GM18870 (cell line): ENCODE data around the gene C1QTNF5.

Source experiments
- ATAC-seq: cut with Tn5 transposase; IDR thresholded peaks from one replicate; pipeline ENCODE4 v1.9.1; 2021; ENCODE audit warnings: moderate library complexity; ENCODE audit not compliant: unreplicated experiment

The C1QTNF5 gene

GRCh38 chr11:119318240-119319135 lies 22.2 kb downstream of the C1QTNF5 start:
- no peak for ATAC-seq

DNA sequence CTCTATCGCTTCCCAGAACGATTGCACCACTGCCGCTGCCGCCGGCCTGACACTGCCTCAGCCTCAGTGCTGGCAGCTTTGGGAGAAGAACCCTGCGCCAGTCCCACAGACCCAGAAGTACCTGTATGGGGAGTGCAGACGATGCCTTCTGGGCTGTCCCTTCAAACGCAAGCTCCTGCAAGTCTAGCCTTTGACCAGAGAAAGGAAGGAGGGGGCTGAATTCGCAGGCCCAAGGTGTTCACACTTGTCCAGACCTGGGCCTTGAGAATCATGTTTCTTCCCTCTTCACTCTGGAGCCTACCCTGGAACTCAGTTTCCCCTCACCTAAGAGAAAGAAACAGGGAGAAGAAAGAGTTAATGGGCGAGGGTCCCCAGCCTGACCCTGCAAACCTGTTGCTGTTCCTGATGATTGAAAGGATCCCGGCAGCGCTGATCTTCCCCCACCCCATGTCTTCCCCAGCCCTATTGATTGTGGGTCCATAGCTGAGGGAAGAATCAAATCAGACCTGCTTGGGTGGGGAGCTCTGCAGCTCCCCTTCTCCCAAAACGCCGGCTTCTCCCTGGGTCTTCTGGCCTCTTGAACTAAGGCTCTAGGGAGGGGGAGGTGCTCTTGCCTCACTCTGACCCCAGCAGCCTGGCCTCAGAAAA lies 23.0 kb downstream of the C1QTNF5 start:
- no peak for ATAC-seq

GRCh38 chr11:119316729-119317591 lies 23.7 kb downstream of the C1QTNF5 start, which contains the start of gene MCAM:
Gene MCAM, minus strand, starts transcription at chr11:119317130. Its CDS starts 29 bp downstream, at chr11:119317101.
- no peak for ATAC-seq

- no peak for ATAC-seq
Measured at GRCh38 chr11:119316016-119316728, 24.5 kb downstream of the C1QTNF5 start.

GRCh38 chr11:119315131-119316015 lies 25.3 kb downstream of the C1QTNF5 start:
- no peak for ATAC-seq

DNA sequence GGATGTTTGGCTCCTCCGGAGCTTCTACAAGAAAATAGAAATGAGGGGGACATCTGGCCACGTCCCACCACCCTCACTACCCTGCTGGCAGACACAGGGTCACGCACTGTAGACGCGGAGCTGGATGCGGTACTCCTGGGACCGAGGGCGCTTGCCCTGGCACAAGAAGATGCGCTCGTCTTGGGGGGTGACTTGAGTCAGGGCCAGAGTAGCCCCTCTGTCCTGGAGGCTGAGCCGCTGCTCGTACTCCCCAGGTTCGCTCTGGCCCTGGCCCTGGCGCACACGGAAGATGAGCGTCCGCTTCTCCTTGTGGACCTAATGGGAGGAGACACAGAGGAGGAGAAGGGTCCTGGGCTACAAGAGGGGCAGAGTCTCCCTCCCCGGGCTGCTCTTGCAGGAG lies 26.0 kb downstream of the C1QTNF5 start:
- ATAC-seq: no peak

DNA sequence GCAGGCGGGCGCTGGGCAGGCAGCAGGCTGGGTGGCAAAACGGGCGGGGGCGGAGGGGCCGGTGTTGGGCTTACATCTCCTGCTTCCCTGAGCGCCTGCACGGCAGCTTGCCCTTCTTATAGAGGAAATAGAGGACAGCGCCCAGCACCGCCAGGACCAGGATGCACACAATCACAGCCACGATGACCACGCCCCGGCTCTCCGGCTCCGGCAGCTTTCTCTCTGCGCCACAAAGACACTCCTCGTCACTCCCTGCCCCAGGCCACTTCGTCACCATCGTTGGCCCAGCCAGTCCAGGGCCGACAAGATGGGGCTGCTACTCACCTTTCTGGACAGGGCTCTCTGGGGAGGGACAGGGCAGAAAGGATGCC lies 30.0 kb downstream of the C1QTNF5 start:
- no peak for ATAC-seq

DNA sequence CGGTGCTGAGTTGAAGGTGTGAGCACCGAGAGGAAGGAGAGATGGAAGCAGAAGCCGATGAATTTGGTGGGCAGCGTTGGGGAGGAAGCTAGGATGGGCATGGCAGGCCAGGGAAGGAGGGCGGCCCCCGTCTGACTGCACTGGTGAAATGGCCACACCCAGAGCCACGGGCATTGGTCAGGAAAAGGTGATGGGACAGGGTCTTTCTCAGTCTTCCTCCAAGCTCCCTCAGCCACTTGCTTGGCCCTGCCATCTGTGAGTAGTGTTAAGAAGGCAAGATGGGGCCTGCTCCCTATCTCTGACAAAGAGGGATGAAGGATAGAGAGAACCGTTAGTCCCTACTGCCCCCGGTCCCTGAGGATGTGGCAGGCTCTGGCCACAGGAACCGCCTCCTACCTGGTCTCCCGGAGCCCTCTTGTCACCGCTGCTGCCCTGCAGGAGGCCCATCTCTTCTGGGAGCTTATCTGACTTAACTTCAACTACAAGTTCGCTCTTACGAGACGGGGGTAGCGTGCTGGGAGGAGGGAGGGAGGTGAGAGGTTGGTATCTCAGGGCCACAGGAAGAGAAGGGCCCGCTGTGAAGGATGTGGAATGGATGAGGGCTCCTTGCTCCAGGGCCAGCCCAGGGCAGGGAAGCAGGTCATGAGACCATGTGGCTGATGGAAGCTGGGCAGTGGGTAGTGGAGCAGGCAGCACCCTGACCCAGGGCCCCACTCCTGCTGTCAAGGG lies 30.6 kb downstream of the C1QTNF5 start:
- no peak for ATAC-seq

DNA sequence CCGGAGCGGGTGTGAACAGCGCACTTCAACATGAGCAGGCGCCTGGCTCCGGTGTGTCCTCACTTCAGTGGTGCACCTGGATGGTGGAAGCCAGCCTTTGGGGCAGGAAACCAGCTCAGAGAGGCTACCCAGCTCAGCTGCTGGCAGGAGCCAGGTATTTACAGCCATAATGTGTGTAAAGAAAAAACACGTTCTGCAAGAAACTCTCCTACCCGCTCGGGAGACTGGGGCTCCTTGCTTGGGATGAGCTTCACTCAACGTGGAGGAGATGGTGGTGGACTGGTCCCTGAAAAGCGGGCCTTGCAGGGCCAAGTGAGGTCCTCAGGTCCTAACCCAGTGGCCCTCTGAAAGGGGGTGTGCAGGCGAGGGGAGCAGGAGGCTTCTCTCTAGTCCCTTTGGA lies 31.3 kb downstream of the C1QTNF5 start:
- no peak for ATAC-seq

DNA sequence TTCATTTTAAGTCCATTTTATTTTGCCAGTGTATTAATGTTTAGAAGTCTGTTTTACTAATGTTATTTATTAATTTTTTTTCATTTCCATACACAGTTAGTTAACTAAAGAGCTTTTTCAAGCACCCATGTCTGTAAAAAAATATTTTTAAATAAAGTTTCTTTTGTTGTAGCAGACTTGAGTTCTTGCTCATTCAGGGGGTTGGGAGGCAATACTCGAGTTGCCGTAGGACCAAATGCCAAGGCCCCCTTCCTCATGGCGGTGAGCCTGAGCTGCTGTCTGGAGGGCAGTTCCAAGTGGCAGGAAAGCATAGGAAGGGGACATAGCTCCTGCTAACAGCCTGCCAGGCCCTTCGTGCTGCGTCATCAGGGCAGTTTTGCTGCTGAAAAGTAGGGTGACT lies 32.7 kb downstream of the C1QTNF5 start:
- ATAC-seq: no peak

- no peak for ATAC-seq
Measured at GRCh38 chr11:119307219-119307618, 33.5 kb downstream of the C1QTNF5 start.

- ATAC-seq: no peak
Measured at GRCh38 chr11:119306373-119306890, 34.3 kb downstream of the C1QTNF5 start.

DNA sequence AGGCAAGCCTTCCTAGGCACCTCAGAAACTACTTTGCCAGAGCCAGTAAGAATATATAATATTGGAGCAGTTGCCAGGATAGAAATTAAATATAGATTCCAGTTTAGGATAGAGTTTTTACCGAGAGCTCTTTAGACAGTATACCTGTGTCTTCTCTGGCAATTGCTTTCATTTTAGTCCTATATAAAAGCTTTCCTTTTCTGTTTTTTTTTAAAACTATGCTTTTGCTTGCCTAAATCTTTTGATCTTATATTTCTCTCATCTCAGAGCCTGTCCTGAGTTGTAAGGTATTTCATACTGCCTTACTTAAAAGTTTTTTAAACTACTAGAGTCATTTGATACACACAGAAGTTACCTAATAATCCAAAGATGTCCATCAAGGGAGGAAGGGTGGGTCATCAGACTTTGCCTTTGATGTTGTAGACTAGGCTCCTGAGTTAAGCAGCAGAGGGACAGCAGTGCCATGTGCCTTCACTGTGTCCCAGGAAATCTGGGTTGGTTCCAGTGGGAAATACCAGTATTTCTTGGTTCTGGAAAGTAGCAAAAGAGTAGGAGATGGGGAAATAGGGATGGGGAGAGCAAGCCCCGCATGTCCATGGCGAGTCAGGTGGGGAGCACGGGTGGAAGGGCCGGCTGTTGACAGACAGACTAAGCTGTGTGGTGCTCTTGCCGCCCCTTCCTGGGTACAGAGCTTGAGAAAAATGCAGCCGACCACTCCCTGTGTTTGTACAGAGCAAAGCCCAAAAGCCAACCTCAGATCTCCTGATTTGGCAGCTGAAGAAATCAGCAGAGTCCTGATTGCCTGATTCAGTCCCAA lies 34.9 kb downstream of the C1QTNF5 start:
- ATAC-seq: no peak

- no peak for ATAC-seq
Measured at GRCh38 chr11:119303227-119303718, 37.4 kb downstream of the C1QTNF5 start.

GRCh38 chr11:119300198-119300964 lies 40.3 kb downstream of the C1QTNF5 start:
- ATAC-seq: no peak

- ATAC-seq: no peak
Measured at GRCh38 chr11:119299416-119299815, 41.3 kb downstream of the C1QTNF5 start.

- ATAC-seq: no peak
Measured at GRCh38 chr11:119298726-119299125, 42.0 kb downstream of the C1QTNF5 start.
